Urothelium cell line (cell line): ENCODE results near the gene ZBED1.
"Not testable (repeated sequence)": the region's sequence is repeated elsewhere in the genome, so short reads cannot be mapped to it uniquely, and the experiment has no call there.

Experiments used
- DNase-seq: peaks from one replicate; pipeline ENCODE4 v3.0.0; 2011; ENCODE audit warnings: low spot score, mixed read lengths
- FAIRE-seq: peaks from 2 replicates; lab custom pipeline; 2011; peaks lifted over from hg19 to GRCh38; lab: Jason Lieb, UNC

ZBED1 gene

DNA sequence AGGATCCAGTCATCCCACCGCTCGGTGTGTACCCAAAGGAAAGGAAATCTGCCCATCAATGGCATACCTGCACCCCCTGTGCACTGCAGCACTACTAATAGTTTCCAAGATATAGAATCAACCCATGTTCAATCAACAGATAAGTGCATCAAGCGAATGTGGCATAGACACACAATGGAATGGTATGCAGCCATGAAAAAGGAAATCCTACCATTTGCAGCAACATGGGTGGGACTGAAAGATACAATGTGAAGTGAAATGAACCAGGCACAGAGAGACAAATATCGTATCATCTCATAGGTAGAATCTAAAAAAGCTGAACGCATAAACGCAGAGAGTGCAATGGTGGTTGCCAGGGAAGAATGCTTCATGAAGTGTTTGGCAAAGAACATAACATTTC, 42.5 kb downstream of the ZBED1 start:
- no peak for FAIRE-seq

DNA sequence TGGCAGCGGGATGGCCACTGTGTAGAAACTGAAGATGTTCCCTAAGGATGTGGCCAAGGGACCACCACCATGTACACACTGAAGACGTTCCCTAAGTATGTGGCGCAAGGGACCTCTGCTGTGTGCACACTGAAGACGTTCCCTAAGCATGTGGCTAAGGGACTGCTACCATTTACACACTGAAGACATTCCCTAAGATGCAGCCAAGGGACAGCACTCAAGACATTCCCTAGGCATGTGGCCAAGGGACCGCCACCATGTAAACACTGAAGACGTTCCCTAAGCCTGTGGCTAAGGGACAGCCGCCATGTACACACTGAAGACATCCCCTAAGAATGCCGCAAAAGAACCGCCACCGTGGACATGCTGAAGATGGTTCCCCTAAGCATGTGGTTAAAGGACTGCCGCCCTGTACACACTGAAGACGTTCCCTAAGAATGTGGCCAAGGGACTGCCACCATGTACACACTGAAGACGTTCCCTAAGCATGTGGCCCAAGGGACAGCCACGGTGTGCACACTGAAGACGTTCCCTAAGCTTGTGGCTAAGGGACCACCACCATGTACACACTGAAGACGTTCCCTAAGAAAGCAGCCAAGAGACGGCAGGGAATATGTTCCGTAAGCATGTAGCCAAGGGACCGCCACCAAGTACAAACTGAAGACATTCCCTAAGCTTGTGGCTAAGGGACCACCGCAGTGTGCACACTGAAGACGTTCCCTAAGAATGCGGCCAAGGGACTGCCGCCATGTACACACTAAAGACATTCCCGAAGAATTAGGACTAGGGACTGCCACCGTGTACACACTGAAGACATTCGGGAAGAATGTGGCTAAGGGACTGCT, 43.3 kb downstream of the ZBED1 start:
- FAIRE-seq (no peak), DNase-seq (no peak)

More for the DNA sequence above, 42.5 kb downstream of the ZBED1 start:
- DNase-seq: no peak

DNA sequence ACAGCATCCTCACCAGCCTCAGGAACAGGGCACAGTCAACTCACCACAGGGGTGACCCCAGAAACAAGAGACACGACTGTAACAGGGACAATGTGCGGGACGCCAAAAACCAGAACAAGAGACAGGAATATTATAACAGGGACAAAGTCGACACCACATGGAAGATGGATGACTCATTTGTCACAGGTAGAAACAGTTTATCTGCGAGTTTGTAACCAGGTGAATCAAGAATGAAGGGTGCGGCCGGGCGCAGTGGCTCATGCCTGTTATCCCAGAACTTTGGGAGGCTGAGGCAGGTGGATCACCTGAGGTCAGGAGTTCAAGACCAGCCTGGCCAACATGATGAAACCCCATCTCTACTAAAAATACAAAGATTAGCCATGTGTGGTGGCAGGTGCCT, 44.7 kb downstream of the ZBED1 start:
- not testable (repeated sequence) for FAIRE-seq, DNase-seq

DNA sequence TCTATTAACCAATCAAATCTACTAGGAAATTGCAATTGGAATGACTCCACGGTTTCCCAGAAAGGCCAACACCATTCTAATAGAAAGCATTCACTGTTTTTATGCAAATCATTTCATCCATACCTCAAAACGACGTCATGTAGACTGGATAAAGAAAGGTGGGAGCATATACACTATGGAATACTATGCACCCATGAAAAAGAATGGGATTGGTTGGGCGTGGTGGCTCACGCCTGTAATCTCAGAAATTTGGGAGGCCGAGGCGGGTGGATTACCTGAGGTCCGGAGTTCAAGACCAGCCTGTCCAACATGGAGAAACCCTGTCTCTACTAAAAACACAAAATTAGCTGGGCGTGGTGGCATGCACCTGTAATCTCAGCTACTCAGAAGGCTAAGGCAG, 46.2 kb downstream of the ZBED1 start:
- DNase-seq, FAIRE-seq: not testable (repeated sequence)

DNA sequence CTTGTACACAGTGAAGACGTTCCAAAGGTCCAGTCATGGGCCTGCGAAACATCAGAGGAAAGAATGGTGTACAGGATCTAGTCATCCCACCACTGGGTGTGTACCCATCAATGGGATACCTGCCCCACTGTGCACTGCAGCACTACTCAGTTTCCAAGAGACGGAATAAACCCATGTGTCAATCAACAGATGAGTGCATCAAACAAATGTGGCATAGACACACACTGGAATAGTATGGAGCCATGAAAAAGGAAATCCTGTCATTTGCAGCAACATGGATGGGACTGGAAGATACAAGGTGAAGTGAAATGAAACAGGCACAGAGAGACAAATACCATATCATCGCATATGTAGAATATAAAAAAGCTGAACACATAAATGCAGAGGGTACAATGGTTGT, 48.0 kb downstream of the ZBED1 start:
- DNase-seq (no peak), FAIRE-seq (no peak)

DNA sequence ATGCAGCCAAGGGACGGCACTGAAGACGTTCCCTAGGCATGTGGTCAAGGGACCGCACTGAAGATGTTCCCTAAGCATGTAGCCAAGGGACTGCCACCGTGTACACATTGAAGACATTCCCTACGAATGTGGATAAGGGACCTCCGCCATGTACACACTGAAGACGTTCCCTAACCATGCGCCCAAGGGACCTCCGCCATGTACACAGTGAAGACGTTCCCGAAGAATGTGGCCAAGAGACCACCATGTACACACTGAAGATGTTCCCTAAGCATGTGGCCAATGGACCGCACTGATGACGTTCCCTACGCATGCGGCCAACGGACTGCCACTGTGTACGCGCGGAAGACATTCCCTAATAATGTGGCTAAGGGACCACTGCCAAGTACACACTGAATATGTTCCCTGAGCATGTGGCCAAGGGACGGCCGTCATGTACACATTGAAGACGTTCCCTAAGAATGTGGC, 48.4 kb downstream of the ZBED1 start:
- DNase-seq: no peak
- FAIRE-seq: no peak

DNA sequence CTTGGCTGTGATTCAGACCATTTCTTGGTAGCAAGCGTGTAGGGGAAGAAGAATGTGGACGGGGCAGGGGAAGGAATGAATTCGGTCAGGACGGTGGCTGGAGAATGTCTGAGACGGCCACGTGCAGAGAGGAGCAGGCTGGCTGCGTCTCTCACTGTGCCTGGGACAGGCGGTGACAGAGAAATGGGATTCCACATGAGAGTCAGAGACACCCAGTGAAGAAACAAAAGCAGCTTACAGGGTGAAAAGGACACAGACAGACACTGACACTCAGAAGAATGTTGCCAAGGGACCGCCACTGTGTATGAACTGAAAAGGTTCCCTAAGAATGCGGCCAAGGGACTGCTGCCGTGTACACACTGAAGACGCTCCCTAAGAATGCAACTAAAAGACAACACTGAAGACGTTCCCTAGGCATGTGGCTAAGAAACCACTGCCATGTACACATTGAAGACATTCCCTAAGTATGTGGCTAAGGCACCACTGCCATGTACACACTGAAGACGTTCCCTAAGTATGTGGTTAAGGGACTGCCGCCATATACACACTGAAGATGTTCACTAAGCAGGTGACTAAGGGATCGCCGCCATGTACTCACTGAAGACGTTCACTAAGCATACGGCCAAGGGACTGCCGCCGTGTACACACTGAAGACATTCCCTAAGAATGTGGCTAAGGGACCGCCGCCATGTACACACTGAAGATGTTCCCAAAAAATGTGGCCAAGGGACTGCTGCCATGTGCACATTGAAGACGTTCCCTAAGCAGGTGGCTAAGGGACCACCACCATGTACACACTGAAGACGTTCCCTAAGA, 49.1 kb downstream of the ZBED1 start:
- no peak for FAIRE-seq
- DNase-seq: peak; percentile 2

DNA sequence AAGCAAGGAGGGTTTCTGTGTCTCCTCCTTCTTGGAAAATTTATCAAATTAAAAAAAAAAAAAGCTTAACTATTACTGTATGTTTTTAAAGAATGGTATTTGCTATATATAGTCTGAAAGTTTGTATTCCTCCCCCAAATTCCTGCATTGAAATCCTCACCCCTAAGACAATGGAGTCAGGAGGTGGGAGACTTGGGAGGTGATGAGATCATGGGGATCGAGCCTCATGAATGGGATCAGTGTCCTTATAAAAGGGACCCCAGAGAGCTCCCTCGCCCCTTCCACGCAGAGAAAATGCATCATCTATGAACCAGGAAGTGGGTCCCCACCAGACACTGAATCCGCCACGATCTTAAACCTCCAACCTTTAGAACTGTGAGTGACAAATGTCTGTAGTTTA, 50.1 kb downstream of the ZBED1 start:
- DNase-seq (no peak), FAIRE-seq (no peak)

DNA sequence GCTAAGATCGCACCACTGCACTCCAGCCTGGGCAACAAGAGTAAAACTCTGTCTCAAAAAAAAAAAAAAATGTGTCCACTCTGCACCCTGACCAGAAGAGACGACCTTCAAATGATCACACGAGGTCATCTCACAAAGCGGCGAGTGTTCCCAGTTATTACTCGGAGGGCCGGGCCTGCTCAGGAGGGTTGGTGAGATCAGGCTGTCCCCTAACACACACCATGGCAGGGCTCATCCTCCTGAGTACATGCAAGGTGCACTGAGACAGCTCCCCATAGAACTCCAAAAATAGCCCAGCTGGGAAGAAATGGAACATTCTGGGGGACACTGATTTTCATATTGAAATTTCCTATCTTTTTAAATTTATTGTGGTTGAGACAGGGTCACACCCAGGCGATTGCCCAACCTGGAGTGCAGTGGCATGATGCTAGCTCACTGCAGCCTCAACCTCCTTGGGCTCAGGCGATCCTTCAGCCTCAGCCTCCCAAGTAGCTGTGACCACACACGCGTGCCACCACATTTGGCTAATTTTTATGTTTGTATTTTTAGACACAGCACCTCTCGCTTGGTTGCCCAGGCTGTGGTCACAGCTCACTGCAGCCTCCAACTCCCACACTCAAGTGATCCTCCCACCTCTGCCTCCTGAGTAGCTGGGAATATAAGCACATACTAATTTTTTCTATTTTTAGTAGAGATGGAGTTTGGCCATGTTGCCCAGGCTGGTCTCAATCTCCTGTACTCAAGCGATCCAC, 51.5 kb downstream of the ZBED1 start:
- DNase-seq (no peak), FAIRE-seq (no peak)

DNA sequence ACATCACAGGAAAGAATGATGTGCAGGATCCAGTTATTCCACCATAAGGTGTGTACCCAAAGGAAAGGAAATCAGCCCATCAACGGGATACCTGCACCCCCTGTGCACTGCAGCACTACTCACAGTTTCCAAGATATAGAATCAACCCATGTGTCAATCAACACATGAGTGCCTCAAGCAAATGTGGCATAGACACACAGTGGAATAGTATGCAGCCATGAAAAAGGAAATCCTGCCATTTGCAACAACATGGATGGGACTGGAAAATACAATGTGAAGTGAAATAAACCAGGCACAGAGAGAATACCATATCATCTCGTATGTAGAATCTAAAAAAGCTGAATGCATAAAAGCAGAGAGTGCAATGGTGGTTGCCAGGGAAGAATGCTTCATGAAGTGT, 53.3 kb downstream of the ZBED1 start:
- FAIRE-seq (no peak), DNase-seq (no peak)

DNA sequence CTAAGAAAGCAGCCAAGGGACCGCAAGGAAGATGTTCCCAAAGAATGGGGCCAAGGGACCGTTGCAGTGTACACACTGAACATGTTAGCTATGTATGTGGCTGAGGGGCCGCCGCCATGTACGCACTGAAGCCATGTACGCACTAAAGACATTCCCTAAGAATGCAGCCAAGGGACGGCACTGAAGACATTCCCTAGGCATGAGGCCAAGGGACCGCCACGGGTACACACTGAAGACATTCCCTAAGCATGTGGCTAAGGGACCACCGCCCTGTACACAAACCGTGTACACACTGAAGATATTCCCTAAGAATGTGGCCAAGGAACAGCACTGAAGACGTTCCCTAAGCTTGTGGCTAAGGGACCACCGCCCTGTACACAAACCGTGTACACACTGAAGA, 54.0 kb downstream of the ZBED1 start:
- FAIRE-seq: no peak
- no peak for DNase-seq

DNA sequence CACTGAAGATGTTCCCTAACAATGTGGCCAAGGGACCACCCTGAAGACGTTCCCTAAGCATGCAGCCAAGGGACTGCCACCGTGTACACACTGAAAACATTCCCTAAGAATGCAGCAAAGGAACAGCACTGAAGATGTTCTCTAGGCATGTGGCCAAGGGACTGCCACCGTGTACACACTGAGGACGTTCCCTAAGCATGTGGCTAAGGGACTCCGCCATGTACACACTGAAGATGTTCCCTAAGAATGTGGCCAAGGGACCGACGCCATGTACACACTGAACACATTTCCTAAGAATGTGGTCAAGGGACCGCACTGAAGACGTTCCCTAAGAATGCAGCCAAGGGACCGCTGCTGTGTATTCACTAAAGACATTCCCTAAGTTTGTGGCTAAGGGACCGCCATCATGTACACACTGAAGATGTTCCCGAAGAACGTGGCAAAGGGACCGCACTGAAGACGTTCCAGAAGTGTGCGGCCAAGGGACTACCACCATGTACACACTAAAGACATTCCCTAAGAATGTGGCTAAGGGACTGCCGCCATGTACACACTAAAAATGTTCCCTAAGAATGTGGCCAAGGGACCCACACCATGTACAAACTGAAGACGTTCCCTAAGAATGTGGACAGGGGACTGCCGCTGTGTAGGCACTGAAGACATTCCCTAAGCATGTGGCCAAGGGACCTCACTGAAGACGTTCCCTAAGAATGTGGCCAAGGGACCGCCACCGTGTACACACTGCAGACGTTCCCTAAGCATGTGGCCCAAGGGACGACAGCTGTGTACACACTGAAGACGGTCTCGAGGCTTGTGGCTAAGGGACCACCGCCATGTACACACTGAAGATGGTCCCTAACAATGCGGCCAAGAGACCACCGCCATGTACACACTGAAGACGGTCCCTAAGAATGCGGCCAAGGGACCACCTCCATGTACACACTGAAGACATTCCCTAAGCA, 54.8 kb downstream of the ZBED1 start:
- DNase-seq (no peak), FAIRE-seq (no peak)

DNA sequence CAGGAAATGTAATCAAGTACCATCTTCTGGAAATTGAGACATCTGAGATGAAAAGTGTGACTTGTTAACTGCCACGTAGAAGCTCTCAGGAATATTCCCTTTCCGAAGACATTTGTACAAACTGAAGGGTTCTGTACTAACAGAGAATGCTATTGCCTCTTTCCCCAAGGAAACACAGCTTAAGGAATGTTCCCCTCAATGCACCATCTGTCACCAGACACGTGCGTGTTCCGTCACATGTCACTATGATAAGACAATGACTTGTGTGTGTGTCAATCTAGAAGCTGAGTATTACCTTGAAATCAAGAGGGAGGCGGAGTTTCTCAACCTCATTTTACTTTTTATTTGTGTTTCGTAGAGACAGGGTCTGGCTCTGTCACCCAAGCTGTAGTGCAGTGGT, 58.1 kb downstream of the ZBED1 start:
- no peak for DNase-seq
- no peak for FAIRE-seq

DNA sequence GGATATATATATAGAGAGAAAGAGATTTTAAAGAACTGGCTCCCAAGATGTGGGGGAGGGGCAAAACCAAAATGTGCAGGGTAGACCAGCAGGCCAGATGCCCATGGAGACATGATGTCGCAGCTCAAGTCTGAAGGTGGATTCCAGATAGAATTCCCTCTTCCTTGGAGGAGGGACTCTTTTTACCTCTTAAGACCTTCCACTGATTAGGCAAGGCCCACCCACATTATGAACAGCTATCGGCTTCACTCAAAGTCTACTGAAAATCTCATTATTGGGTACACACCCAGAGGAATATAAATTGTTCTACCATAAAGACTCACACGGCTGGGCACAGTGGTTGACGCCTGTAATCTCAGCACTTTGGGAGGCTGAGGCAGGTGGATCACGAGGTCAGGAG, 59.3 kb downstream of the ZBED1 start:
- no peak for FAIRE-seq
- DNase-seq: no peak

DNA sequence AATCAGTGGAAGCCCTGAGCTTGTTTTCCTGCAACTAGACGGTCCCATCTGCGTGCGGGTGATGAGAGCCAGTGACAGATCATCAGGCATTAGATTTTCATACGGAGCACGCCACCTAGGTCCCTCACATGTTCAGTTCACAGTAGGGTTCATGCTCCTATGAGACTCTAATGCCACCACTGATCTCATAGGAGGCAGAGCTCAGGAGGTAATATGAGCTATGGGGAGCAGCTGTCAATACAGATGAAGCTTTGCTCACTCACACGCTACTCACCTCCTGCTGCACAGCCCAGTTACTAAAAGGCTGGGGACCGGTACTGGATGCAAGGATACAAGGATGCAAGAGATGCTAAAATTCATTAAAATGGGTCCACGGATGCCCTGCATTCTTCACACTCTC, 61.2 kb downstream of the ZBED1 start:
- FAIRE-seq (no peak), DNase-seq (no peak)
